Measurements from ENCODE around the gene TAOK2. TPM values are rescaled to one million over a fixed set of nuclear protein-coding genes. Genes with fewer than 3 reads are reported as not detected.

TAOK2 gene
- total RNA-seq (10 to 100 TPM; 13.1 to 14.1 TPM), total RNA-seq (23.5 to 152 (median 82.4) reads per million in 172 experiments)
- polyA plus RNA-seq (2013, experiment 1 of 2), result 23.6 TPM
- 26.8 TPM for polyA plus RNA-seq (2013, experiment 2 of 2)

GRCh38 chr16:29973384-29974246, at the start of gene TAOK2:
TAOK2 (plus strand) TSS chr16:29973868; CDS start chr16:29977773, 3,905 bp downstream.
- Mint-ChIP-seq H3K4me3 (peak within 1 kb of the TSS; percentile 98), H3K9me3 (no peaks in the 10 kb centered on the region), H3K4me1 (ENCODE audit: low read depth) (peaks cover 50% of the 10 kb centered on the region), H3K27me3 (no peaks in the 10 kb centered on the region), H3K27ac (peak within 1 kb of the TSS; percentile 84), H3K36me3 (ENCODE audit: low read depth) (peaks cover 36% of the 10 kb centered on the region)
- Histone ChIP-seq H3K4me1 (ENCODE audit: insufficient read depth, low read length) (peaks cover 39% of the 10 kb centered on the region), H3K36me3 (ENCODE audit: insufficient read depth, low read length) (peaks cover 16% of the 10 kb centered on the region), H3K27ac (ENCODE audit: low read depth in 1 of 2, low read length in 2 of 2) (peak within 1 kb of the TSS; percentile 70 to 83), H3K9me3 (ENCODE audit: control insufficient read depth in 1 of 2, insufficient read depth in 1 of 2, low read length in 2 of 2) (no peaks in the 10 kb centered on the region), H3K4me3 (ENCODE audit: low read length) (peak within 1 kb of the TSS; percentile 99), H3K27me3 (ENCODE audit: control insufficient read depth in 1 of 2, insufficient read depth in 2 of 2, low read length in 2 of 2) (no peaks in the 10 kb centered on the region)
- ChIA-PET POLR2A (interaction anchor here (0.6 to 6.4 kb wide), 25 partner anchors 12 to 980 kb away, joined by 3 to 69 read pairs (median 5); partner anchors contain the start of genes ALDOA, CDIPT, HIRIP3 and INO80E), CTCF (interaction anchor here (1.0 to 3.5 kb wide), 7 partner anchors 12 to 273 kb away, joined by 3 to 17 read pairs (median 4); partner anchors contain the start of genes CDIPT, KCTD13 and TMEM219)
- no peak for TF ChIP-seq CTCF (IDR thresholded peaks at IDR 0.05)
- ATAC-seq (ENCODE audit: poor library complexity) (peak; percentile 87), DNase-seq (peak; percentile 76 to 98 (median 90))
- intact Hi-C loops (cut with DNase I, micrococcal nuclease), result loop anchor here (1.0 to 5.0 kb wide), 4 partner anchors 11 to 166 kb away; partner anchors contain the start of genes HIRIP3 (in 1 of the 2), MAZ (in 1 of the 2) and TMEM219 (in 1 of the 2)

GRCh38 chr16:29925105-29925756, 48.4 kb upstream of the TAOK2 start:
- no peak for ATAC-seq (ENCODE audit: poor library complexity)
- POLR2A ChIA-PET, result interaction anchor here (0.6 to 3.0 kb wide), 19 partner anchors 16 to 733 kb away, joined by 3 to 40 read pairs (median 5); partner anchors contain the start of genes ALDOA, ASPHD1, CDIPT and FBRS
- no peaks in the 10 kb centered on the region for H3K27me3 ChIP-seq (ENCODE audit: control insufficient read depth in 1 of 2, insufficient read depth in 2 of 2, low read length in 2 of 2)
- H3K4me1 ChIP-seq (ENCODE audit: insufficient read depth, low read length), result peaks cover 30% of the 10 kb centered on the region
- H3K27ac ChIP-seq (ENCODE audit: low read depth in 1 of 2, low read length in 2 of 2), result no peak overlapping the region
- DNase-seq, result peak in 1 of 14 experiments; percentile 17
- no peaks in the 10 kb centered on the region for H3K27me3 Mint-ChIP-seq
- no peaks in the 10 kb centered on the region for H3K9me3 Mint-ChIP-seq
- intact Hi-C loops (cut with DNase I, micrococcal nuclease), result loop anchor here in 1 of 2 experiments (2.0 kb wide), 3 partner anchors 38 to 70 kb away; partner anchors contain the start of genes CDIPT, HIRIP3 and TMEM219
- peaks cover 43% of the 10 kb centered on the region for H3K36me3 Mint-ChIP-seq (ENCODE audit: low read depth)
- H3K4me1 Mint-ChIP-seq (ENCODE audit: low read depth), result peaks cover 48% of the 10 kb centered on the region
- peaks cover 29% of the 10 kb centered on the region for H3K36me3 ChIP-seq (ENCODE audit: insufficient read depth, low read length)
- peak overlapping the region; percentile 69 for H3K27ac Mint-ChIP-seq
- TF ChIP-seq CTCF (IDR thresholded peaks at IDR 0.05), result no peak
- peak overlapping the region; percentile 93 for H3K4me3 Mint-ChIP-seq
- H3K4me3 ChIP-seq (ENCODE audit: low read length), result peak overlapping the region; percentile 74
- H3K9me3 ChIP-seq (ENCODE audit: control insufficient read depth in 1 of 2, insufficient read depth in 1 of 2, low read length in 2 of 2), result no peaks in the 10 kb centered on the region
- CTCF ChIA-PET, result interaction anchor here (1.2 to 1.8 kb wide), 2 partner anchors 48 to 118 kb away, joined by 3 to 10 read pairs; partner anchors contain the start of gene TAOK2

All from CD4-positive, alpha-beta T cell (primary cell).